Large intestine (tissue), 12 donors: ENCODE results near the gene GNPNAT1. TPM values are rescaled to one million over a fixed set of nuclear protein-coding genes. Genes with fewer than 3 reads are reported as not detected.

Source experiments
- DNase-seq, 2 donors: peaks; one replicate each; pipeline versions ENCODE4 v3.0.0 to v3.0.0-alpha.2; 2013
- H3K27ac ChIP-seq: one replicate; pipeline ENCODE4 v1.5.1; 2013; ENCODE audit warnings: low read length
- H3K27me3 ChIP-seq: 2 replicates; pipeline ENCODE4 v1.6.1; 2013; ENCODE audit warnings: low read length; ENCODE audit not compliant: control insufficient read depth, insufficient read depth
- H3K36me3 ChIP-seq: 2 replicates; pipeline ENCODE4 v1.6.1; 2013; ENCODE audit warnings: low read length; ENCODE audit not compliant: control insufficient read depth, insufficient read depth
- H3K4me1 ChIP-seq: one replicate; pipeline ENCODE4 v1.6.1; 2013; ENCODE audit warnings: low read length; ENCODE audit not compliant: control insufficient read depth, insufficient read depth
- H3K4me3 ChIP-seq: one replicate; pipeline ENCODE4 v1.5.1; 2013; ENCODE audit warnings: low read length
- H3K9me3 ChIP-seq: one replicate; pipeline ENCODE4 v1.6.1; 2013; ENCODE audit warnings: mild to moderate bottlenecking, low read depth, low read length, moderate library complexity; ENCODE audit not compliant: control insufficient read depth
- WGBS: methylation state at CpG from one replicate; pipeline ENCODE4 v1.1.5; 2013; ENCODE audit warnings: low lambda C conversion rate; ENCODE audit not compliant: insufficient coverage; 5-methylcytosine and 5-hydroxymethylcytosine counted together
- long read RNA-seq, 11 donors: transcript quantifications; one replicate each; lab custom pipeline, GENCODE V29; 2026
- polyA plus RNA-seq: library from polyadenylated mRNA; unstranded; fragments of 120-200 nt; gene quantifications from one replicate; pipeline ENCODE4 v1.2.1, GENCODE V29; 2013

GNPNAT1 gene
- 21.3 TPM for polyA plus RNA-seq
- long read RNA-seq, donor 1, transcript GNPNAT1-201 (6 exons, 3,860 nt), result major isoform, 7 of 7 reads
- long read RNA-seq, donor 1, partial matches to known transcripts, result 0 of 7 reads
- long read RNA-seq, donor 1, other reads (novel, unspliced or antisense), result 0 of 7 reads
- long read RNA-seq, donor 2, transcript GNPNAT1-201 (6 exons, 3,860 nt), result major isoform, 8 of 9 reads
- long read RNA-seq, donor 2, partial matches to known transcripts, result 0 of 9 reads
- long read RNA-seq, donor 2, other reads (novel, unspliced or antisense), result 0 of 9 reads
- long read RNA-seq, donor 3, result 0 reads
- long read RNA-seq, donor 4, partial matches to known transcripts, result 0 of 1 reads
- long read RNA-seq, donor 4, other reads (novel, unspliced or antisense), result 0 of 1 reads
- long read RNA-seq, donor 5, transcript GNPNAT1-201 (6 exons, 3,860 nt), result major isoform, 8 of 9 reads
- long read RNA-seq, donor 5, partial matches to known transcripts, result 0 of 9 reads
- long read RNA-seq, donor 5, other reads (novel, unspliced or antisense), result 0 of 9 reads
- long read RNA-seq, donor 6, partial matches to known transcripts, result 0 of 4 reads
- long read RNA-seq, donor 6, other reads (novel, unspliced or antisense), result 0 of 4 reads
- long read RNA-seq, donor 7, partial matches to known transcripts, result 0 of 2 reads
- long read RNA-seq, donor 7, other reads (novel, unspliced or antisense), result 0 of 2 reads
- long read RNA-seq, donor 8, transcript GNPNAT1-201 (6 exons, 3,860 nt), result major isoform, 7 of 7 reads
- long read RNA-seq, donor 8, partial matches to known transcripts, result 0 of 7 reads
- long read RNA-seq, donor 8, other reads (novel, unspliced or antisense), result 0 of 7 reads
- long read RNA-seq, donor 9, transcript GNPNAT1-201 (6 exons, 3,860 nt), result major isoform, 8 of 8 reads
- long read RNA-seq, donor 9, partial matches to known transcripts, result 0 of 8 reads
- long read RNA-seq, donor 9, other reads (novel, unspliced or antisense), result 0 of 8 reads
- long read RNA-seq, donor 10, partial matches to known transcripts, result 0 of 3 reads
- long read RNA-seq, donor 10, other reads (novel, unspliced or antisense), result 0 of 3 reads
- long read RNA-seq, donor 11, partial matches to known transcripts, result 0 of 4 reads
- long read RNA-seq, donor 11, other reads (novel, unspliced or antisense), result 0 of 4 reads

DNA sequence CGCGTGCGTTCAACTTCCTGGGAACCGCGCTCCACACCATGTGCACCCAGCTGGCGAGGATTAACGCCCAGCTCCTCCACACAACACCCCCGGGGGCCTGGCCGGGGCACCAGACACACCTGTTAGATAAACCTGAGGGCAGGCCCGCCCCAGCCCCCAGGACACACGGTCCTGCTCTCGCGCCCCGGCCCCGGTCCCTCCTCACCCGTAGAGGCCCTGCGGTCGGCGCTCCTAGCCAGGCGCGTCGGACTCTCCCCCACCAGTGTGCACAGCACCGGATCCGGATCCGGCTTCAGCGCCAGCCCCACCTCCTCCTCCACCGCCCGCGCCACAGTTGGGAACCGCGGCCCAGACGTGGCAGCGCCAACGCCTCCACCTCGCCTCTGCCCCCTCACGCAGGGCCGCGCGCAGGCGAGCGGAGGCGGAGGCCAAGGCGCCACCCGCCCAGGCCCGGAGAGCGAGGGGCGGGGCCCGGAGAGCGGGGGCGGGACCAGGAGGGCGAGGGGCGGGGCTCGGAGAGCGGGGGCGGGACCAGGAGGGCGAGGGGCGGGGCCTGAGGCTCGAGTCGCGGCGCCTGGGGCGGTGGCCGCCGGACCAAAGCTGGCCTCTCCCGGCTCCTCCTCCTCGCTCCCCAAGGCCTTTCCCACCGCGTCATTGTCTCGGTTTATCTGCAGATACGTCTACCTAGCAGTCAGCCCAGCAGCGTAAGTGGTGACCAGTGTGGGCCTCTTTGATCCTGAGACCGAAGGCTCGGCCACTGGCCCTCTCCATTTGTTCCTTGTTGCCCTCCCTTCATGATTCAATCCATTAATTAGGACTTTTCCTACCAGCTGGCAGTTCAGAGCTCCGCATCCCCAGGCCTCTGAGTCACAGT, at the start of gene GNPNAT1:
GNPNAT1 (minus strand) TSS at position 385 of the 874 bp plus-strand sequence. CDS start 6,957 bp downstream, outside the sequence.
- WGBS, result no CpG with 5 or more reads among the region's 74 CpGs
- Histone ChIP-seq H3K4me1 (no peaks in the 10 kb centered on the region), H3K36me3 (no peaks in the 10 kb centered on the region), H3K9me3 (no peaks in the 10 kb centered on the region), H3K27ac (peak within 1 kb of the TSS; percentile 73), H3K4me3 (peak within 1 kb of the TSS; percentile 79), H3K27me3 (no peaks in the 10 kb centered on the region)
- peak; percentile 77 to 91 for DNase-seq

DNA sequence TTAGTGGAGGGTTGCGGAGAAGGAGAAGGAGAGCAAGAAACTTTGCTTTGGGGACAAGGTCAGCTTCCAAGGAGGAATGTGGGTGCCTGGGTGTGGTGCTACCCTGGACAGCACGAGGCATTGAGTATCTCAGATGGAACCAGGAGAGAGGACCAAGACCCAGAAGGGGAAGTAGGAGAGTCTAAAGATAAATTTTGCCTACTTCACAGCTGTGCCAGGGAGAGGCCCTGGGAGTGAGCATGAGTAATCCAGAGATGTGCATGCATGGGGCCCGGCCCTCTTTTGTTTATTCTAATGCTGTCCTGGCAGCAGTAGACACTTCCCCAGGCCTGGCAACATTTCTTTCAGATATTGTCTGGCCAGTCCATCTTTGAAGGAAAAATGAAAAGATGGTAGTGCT, 49.5 kb upstream of the GNPNAT1 start:
- no peak for DNase-seq
- 100% methylated on average over 1 of the region's 3 CpGs for WGBS

DNA sequence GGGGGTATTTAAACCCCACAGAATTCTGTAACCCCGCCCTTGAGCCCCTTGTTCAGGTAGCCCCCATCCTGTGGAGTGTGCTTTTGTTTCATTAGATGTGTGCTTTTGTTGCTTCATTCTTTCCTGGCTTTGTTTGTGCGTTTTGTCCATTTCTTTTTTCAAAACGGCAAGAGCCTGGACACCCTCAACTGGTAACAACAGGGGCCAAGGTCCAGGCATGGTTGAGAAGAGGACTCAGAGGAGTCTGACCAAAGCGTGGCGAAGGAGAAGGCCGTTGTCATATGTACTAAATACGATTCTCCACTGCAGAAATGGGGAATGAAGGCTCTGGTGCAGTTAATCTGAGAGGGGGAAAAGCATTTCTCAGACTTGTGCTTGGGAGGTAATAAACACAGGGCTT, 46.0 kb upstream of the GNPNAT1 start:
- Histone ChIP-seq H3K9me3 (no peaks in the 10 kb centered on the region), H3K4me1 (no peaks in the 10 kb centered on the region), H3K36me3 (no peaks in the 10 kb centered on the region), H3K27ac (no peak overlapping the region), H3K4me3 (no peak overlapping the region), H3K27me3 (no peaks in the 10 kb centered on the region)
- DNase-seq, result no peak
- no CpG with 5 or more reads among the region's 7 CpGs for WGBS

More for the DNA sequence above, 49.5 kb upstream of the GNPNAT1 start:
- Histone ChIP-seq H3K27ac (no peak overlapping the region), H3K27me3 (no peaks in the 10 kb centered on the region), H3K36me3 (no peaks in the 10 kb centered on the region), H3K4me1 (no peaks in the 10 kb centered on the region), H3K4me3 (no peak overlapping the region), H3K9me3 (no peaks in the 10 kb centered on the region)

DNA sequence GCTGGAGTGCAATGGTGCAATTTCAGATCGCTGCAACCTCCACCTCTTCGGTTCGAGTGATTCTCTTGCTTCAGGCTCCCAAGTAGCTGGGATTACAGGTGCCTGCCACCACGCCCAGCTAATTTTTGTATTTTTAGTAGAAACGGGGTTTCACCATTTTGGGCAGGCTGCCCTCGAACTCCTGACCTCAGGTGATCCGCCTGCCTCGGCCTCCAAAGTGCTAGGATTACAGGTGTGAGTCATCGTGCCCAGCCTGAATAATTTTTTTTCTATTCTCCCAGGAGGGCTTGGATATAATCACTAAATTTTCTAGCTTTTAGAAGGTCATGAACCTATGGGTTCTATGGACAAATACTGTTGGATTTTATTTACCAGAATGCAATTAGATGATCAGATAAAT, 44.7 kb upstream of the GNPNAT1 start:
- WGBS, result no CpG with 5 or more reads among the region's 9 CpGs
- H3K27ac ChIP-seq, result no peak overlapping the region
- H3K4me1 ChIP-seq, result no peaks in the 10 kb centered on the region
- no peak for DNase-seq
- H3K9me3 ChIP-seq, result no peaks in the 10 kb centered on the region
- H3K36me3 ChIP-seq, result no peaks in the 10 kb centered on the region
- H3K27me3 ChIP-seq, result no peaks in the 10 kb centered on the region
- no peak overlapping the region for H3K4me3 ChIP-seq

DNA sequence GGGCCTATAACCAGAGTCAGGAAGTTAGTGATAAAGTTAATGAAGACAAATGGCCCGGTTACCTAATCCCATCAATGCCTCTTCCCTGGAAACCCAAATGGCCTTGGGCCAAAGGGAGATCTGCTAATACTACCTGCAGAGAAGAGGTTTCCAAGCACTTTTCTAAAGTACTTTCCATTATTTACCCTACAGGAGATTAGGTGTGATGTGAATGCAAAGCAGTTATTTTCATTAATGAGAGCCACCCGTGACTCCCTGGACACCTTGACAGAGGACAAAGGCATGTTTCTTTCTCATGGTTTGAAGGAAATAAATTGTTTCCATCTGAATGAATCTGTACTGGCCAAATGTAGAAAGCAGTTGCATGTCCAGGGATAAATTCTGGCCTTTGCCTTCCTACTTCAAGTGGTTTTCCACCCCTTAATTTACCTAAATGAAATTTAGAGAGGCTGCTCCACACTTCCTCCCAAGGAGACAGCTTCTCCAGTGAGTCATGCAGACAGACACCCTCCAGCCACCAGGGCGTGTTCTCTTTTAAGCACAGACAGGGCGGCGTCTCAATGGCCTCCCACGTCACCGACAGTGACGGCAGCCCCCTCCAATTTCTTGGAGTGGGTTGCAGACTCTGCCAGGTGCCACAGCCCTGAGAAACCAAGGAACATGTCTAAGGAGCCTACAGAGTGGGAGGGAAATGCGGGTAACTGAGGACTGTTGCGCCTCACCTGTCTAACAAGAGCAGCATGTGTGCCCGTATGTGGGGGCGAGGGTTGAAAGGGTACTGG, 43.9 kb upstream of the GNPNAT1 start:
- WGBS, result no CpG with 5 or more reads among the region's 12 CpGs
- Histone ChIP-seq H3K4me1 (no peaks in the 10 kb centered on the region), H3K27ac (no peak overlapping the region), H3K27me3 (no peaks in the 10 kb centered on the region), H3K4me3 (no peak overlapping the region), H3K36me3 (no peaks in the 10 kb centered on the region), H3K9me3 (no peaks in the 10 kb centered on the region)
- DNase-seq, result no peak

DNA sequence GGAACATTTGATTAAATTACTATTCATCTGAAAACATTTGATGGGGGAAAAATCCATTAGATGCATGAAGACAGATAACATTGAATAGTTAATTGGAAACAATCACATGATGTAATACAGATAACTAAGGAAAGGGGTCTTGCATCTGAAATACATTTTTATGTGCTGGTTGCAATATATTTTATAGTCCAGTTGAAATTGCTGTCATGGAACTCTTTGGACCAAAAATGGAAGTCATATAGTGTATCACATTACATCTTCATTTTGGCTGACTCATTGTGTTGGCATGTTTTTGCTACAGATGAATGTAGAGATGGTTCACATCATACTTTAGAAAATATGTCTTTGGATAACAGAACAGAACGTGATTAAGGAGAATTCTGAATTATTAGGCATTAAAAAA, 43.0 kb upstream of the GNPNAT1 start:
- no peak for DNase-seq
- WGBS, result 25% methylated on average over 1 of the region's 1 CpG
- no peaks in the 10 kb centered on the region for H3K27me3 ChIP-seq

DNA sequence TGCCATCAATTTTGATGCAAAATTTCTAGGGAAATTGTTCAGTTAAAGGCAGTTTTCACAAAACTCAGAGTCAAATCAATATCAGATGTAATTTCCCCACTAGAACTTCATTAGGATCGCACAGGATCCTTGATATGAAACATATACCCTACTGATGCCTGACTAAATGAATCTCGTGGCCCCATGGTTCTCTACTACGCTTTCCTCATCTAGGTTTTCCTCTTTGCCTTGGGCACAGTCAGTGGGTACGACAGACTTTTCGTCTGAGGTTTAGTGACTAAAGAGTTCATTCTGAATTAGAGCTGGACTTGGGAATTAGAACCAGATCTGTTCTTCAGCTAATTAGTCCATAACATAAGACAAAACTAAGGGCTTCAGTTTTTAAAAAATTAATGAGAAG, 42.5 kb upstream of the GNPNAT1 start:
- 94% methylated on average over 4 of the region's 5 CpGs for WGBS
- no peak overlapping the region for H3K4me3 ChIP-seq
- H3K36me3 ChIP-seq, result no peaks in the 10 kb centered on the region
- no peak overlapping the region for H3K27ac ChIP-seq
- no peaks in the 10 kb centered on the region for H3K27me3 ChIP-seq
- DNase-seq, result no peak
- H3K9me3 ChIP-seq, result no peaks in the 10 kb centered on the region
- H3K4me1 ChIP-seq, result no peaks in the 10 kb centered on the region

More for the DNA sequence above, 43.0 kb upstream of the GNPNAT1 start:
- no peaks in the 10 kb centered on the region for H3K9me3 ChIP-seq
- no peak overlapping the region for H3K27ac ChIP-seq
- H3K4me1 ChIP-seq, result no peaks in the 10 kb centered on the region
- H3K4me3 ChIP-seq, result no peak overlapping the region
- no peaks in the 10 kb centered on the region for H3K36me3 ChIP-seq

DNA sequence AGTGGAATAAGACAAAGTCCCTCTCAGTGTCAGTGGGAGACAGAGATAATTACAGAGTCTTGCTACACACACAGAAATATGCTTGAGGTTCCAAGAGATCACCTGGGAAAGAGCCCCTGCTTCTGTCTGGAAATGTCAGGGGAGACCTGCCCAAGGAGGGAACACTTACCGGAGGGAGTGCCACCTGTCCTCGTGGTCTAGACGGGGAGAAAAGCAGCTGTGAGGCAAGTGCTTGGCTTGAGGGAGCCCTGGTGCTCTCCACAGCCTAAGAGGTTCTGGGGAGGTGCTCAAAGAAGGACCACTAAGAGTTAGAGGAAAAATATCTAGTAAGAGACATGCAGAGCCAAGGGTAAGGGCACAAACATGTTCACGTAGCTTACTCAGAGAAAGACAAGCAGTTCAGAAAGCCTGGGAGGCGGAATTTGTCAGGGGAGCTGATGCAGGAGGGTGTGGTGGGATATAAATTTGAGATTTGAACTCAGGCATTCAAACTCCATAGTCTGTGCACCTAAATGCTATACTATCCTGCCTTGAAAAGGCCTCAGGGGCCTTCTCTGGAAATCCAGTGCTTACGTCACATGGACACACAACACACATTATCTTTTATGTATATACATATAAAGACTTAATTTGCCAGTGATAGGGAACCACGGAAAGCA, 38.2 kb upstream of the GNPNAT1 start:
- no peaks in the 10 kb centered on the region for H3K36me3 ChIP-seq
- no peaks in the 10 kb centered on the region for H3K4me1 ChIP-seq
- H3K27me3 ChIP-seq, result no peaks in the 10 kb centered on the region
- H3K27ac ChIP-seq, result no peak overlapping the region
- WGBS, result 80% methylated on average over 1 of the region's 7 CpGs
- H3K9me3 ChIP-seq, result no peaks in the 10 kb centered on the region
- no peak for DNase-seq
- no peak overlapping the region for H3K4me3 ChIP-seq

DNA sequence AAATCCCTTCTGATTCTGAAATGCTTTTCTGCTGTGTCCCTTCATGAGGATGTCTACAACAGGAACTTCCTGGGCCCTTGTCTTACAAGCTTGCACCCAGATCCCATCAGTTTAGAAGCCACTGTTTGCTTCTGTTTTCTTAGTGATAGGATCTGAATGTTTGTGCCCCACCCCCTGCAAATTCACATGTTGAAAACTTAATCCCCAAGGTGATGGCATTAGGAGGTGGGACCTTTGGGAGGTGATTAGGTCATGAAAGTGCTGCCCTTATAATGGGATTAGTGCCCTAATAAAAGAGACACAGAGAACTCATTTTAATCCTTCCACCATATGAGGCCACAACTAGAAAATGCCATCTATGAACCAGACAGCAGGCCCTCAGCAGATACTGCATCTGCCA, 36.0 kb upstream of the GNPNAT1 start:
- no peak overlapping the region for H3K4me3 ChIP-seq

More for the DNA sequence above, 36.0 kb upstream of the GNPNAT1 start:
- H3K27me3 ChIP-seq, result no peaks in the 10 kb centered on the region
- no peaks in the 10 kb centered on the region for H3K36me3 ChIP-seq
- H3K4me1 ChIP-seq, result no peaks in the 10 kb centered on the region
- H3K9me3 ChIP-seq, result no peaks in the 10 kb centered on the region
- no peak overlapping the region for H3K27ac ChIP-seq
- no peak for DNase-seq
